Stimulated activated CD4-positive, alpha-beta T cell treated with anti-CD3 and anti-CD28 coated beads, TNF-alpha, amount 100 ng/mL, for 24 hours (primary cell): ENCODE measurements around the gene PCGF3.
A peak's percentile ranks its signal among the peaks of the same experiment; 100 is the strongest.
"Not testable (repeated sequence)": the region's sequence is repeated elsewhere in the genome, so short reads cannot be mapped to it uniquely, and the experiment has no call there.

ENCODE experiments used
- DNase-seq, 3 experiments: peaks; one replicate each; pipeline ENCODE4 v3.0.0-alpha.2; 2020; ENCODE audit warnings: low read depth in 3 of 3

The PCGF3 gene

DNA sequence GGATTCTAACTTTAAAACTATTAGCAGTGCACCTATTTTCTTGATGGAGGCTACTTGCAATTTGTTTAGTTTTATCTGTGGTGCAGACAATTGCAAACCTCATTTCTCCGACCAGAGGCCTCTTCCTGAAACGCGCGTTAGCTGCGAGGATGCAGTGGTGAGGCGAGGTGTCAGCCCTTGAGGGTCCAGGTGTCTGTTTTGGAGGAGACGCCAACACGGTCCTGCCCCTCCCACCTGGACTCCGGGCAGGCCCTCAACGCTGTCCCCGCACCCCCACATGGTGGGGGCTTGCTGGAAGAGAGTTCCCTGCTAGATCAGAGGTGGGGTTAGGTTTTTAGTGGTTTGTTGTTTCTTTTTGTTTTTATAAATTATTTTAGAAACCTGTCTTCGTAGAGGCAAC lies 34.4 kb downstream of the PCGF3 start:
- DNase-seq, result no peak

DNA sequence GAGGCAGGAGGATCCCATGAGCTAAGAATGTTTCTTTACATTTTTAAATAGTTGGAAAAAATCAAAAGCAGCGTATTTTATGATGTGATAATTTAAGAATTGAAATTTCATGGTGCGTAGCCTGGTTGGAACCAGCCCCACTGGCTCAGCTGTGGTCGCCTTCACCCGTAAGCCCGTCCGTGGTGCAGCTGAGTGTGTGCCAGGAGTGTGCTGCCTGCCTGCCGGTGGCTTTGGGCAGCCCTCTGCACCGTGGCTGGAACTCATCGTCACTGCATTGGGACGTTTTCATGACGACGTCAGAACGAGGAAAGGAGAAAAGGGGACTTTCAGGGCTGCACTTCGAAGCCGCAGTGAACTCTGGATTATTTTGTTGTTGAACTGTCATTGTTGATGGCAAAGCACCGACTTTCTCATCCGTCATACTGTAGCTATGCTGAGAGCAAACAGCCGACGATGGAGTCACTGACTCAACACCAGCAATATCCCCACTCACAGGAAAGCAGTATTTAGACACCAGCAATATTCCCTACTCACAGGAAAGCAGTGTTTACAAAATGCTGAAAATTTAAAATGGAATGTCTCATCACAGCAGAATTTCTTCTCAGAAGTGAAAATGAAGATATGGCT lies 35.1 kb downstream of the PCGF3 start:
- no peak for DNase-seq

DNA sequence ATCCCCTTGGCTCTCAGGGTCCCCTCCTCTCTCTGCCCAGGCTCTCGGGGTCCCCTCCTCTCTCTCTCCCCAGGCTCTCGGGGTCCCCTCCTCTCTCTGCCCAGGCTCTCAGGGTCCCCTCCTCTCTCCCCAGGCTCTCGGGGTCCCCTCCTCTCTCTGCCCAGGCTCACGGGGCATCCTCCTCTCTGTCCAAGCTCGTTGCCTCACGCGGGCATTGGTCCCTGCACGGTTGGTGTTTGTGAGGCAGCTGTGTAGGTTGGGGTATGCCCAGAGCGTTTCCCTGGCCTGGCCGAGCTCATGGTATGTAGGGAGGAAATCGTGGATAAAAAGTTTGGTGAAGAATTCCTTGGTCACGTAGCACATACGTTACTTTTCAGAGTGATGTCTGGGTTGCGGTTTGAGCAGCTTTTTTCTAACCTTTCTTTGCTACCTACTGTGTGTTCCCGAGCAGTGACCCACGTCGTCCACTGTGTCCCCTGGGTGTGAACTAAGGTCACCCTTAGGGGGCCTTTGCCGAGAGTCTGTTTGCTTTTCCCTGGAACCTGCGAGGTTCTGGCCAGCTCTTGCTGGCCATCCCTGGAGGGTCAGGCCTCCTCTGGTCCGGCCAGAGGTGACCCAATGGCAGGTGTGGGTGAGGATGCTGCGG lies 36.6 kb downstream of the PCGF3 start:
- DNase-seq, result no peak

DNA sequence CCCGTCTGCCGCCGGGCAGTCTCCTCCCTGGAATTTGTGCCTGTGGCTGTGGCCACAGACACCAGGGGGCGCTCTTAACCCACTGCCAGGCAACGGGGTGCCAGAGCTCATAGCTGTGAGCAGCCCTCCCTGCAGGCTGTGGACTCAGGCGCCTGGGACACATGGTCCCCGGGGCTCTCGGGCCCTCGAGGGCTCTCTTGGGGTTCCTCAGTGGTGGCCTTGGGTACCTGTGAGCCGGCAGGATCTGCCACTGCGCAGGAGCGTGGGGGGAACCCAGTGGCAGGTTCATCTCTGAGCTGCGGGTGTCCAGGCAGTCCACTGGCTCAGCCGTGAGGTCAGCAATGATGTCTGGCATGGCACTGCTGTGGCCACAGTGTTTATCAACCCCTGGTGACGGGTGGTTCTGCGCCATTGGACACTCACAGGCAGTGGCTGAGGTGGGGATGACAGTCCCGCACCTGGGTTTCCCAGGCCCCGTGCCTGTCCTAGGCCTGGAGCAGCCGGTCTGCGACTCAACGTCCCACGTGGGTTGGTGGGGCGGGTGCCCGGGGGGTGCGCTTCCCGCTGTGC lies 37.2 kb downstream of the PCGF3 start:
- DNase-seq, result peak; percentile 58 to 76 (median 71)

DNA sequence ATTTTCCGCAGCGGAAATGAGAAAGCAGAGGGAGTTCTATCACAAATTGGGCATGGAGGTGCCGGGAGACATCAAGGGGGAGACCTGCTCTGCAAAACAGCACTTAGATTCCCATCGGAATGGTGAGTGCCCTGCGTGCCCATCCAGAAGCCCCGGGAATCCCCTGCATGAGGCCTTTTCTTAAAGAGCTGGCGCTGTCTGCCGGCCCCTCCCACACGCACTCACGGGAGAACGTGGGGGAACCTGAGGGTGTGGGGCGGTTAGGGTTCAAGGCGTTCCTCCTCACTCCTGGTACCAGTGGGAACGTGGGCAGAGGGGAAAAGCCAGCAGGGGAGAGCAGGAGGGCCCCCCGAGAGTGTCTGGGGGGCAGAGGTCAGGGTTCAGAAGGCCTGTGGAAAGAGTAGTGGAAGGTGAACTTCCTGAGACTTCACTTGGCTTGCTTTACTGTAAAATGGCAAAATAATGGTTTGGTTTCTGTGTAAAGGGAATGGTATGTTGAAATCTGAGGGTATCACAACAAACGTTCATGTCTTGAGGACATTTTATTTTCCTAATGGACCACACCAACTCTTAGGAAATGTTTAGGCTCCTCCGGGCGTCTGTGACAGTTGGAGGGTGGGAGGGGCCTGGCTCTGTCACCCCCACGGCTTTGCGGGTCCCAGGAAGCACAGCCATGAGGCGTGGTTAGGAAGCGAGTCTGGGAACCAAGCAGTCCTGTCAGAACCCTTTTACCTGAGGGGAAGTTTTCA lies 38.0 kb downstream of the PCGF3 start:
- DNase-seq, result no peak

DNA sequence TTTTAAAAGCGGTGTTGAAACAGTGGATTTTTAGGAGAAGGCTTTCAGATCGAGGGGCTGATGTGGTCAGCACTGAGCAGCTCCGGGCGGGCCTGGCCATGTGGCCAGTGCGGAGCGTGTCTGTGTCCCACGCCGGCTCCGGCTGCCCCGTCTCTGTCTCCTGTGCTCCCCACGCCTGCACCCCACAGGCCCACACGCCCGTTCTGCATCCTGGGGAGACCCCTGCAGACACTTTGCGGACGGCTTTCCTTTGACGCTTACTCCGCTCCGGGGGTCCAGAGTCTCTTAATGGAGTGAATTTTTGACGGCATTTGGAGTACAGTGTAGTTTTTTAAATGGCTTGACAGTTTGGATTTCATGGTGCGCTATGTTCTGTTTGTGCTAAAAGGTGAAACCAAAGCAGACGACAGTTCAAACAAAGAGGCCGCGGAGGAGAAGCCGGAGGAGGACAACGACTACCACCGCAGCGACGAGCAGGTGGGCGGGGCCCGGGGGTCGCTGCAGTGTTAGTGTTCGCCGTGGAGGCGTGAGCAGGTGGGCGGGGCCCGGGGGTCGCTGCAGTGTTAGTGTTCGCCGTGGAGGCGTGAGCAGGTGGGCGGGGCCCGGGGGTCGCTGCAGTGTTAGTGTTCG lies 38.7 kb downstream of the PCGF3 start:
- DNase-seq, result no peak

DNA sequence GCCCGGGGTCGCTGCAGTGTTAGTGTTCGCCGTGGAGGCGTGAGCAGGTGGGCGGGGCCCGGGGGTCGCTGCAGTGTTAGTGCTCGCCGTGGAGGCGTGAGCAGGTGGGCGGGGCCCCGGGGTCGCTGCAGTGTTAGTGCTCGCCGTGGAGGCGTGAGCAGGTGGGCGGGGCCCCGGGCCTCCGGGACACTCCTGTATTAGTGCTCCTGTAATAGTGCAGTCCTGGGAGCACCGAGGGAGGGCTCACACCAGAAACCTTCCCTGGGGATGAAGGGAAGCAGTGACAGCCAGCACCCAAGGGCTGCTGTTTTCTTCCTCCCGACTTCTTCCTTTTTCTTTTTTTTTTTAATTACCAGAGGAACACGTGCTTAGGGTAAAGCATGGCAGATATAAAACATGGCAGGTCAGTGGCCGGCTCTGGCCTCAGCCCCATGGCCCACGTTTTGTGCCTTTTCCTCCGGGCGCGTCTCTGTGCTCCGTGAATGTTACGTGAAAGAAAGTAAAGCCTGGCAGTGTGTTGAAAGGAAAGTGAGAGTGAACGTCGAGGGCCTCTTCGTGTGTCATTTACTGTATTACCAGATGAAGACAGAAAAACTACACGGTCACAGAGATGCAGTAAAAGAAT lies 42.0 kb downstream of the PCGF3 start:
- no peak for DNase-seq

DNA sequence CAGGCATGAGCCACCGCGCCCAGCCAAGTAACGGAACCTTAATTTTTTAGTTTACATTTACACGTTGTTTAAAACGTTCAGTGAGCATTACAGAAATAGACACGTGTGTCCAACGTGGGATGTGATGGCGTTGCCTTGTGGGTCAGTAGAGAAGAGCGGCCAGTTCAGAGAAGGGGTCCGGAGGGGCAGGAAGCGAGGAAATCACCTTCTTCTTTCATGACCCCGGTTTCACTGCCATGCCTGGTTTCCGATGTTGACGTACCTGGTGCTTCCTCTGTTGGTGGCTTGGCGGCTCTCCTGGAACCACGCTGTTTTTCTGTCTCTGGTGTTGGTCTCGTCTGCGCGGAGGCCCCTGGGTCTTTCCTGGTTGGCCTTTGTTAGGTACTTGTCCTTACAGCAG lies 42.8 kb downstream of the PCGF3 start:
- DNase-seq, result no peak

DNA sequence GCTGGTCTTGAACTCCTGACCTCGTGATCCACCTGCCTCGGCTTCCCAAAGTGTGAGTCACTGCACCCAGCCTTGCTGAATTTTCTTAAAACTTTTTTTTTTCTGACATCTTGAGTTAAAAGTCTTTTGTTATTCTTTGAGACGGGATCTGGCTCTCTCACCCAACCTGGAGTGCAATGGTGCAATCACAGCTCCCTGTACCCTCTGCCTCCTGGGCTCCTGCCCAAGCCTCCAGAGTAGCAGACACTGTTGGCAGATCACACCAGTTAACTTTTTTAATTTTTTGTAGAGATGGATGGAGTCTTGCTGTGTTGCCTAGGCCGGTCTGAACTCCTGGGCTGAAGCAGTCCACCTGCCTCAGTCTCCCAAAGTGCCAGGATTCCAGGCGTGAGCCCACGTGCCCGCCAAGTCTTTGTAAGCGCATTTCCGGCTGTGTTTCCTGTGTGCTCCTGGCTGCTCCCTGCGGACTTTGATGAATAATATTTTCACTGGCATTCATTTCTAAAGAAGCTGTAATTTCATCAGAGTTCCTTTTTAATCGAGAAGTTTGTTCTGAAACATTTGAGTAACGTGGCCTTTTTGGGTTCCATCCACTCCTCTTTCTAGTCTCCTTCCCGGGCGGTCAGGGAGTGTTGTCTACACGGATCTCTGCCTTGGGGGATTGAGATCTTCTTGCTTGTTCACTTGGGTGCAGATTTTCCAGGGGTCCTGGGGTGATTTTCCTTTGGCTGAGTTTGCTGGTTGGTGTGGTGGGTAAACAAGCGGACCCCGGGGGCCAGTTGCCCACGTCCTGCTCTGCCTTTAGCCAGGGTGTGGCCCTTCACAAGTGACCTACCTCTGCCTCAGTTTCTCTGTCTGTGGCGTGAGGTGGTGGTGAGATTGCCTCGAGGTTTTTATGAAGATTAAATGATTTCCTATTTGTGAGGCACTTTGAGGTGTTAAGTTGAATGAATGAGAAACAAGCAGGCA lies 44.4 kb downstream of the PCGF3 start:
- DNase-seq, result no peak

DNA sequence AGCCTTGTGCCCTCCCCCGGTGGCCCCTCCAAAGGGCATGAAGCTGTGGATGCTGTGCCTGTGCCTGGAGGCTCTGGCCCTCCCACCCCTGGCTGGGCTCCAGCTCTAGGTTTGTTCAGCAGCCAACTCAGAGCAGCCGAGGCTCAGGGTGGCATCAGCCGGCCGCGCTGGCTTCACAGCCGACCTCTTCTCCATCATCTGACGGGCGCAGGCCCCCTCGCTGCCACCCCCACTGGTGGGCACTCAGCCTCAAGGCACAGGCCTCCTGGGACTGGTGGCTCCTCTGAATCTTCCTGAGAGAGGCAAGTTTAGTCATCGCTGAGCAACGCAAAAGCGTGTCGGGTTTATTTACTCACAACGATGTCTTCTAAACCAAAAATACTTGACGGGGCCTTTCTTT lies 46.0 kb downstream of the PCGF3 start:
- no peak for DNase-seq

DNA sequence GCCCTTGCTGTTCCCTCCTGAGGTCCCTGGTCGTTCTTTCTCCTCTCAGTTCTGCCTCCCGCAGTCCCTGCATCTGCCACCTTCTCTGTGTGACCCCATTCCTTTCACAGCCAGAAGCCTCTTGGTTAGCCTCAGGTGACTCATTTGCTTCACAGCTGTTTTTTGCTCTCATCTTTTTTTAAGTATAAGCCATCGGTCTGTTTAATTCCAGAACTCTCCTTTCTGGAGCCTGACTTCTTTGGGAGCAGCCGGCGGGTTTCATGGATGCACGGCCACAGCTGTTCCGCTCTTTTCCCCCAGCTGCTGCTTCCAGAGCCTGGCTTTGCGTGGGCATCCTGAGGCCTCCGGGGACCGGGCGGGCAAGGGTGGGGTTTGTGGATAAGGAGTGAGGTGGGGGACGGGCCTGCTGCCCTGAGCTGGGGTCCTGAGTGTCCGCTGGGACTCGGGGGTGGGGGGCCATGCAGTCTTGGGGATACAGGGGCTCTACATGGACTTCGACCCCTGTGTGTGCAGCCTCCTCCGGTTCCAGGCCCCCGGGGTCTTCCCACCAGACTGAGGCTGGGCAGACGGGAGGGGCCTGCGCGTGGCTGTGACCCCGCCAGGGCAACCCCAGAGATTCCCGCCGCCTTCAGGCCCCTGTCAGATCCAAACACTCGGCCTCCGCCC lies 46.7 kb downstream of the PCGF3 start:
- no peak for DNase-seq

DNA sequence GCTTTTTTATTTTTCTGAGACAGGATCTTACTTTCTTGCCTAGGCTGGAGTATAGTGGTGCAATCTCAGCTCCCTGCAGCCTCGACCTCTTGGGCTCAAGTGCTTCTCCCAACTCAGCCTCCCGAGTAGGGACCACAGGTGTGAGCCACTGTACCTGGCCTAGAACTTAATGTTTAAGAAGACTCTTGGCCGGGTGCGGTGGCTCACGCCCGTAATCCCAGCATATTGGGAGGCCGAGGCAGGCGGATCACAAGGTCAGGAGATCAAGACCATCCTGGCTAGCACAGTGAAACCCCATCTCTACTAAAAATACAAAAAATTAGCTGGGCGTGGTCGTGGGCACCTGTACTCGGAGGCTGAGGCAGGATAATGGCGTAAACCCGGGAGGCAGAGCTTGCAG lies 47.6 kb downstream of the PCGF3 start:
- not testable (repeated sequence) for DNase-seq

DNA sequence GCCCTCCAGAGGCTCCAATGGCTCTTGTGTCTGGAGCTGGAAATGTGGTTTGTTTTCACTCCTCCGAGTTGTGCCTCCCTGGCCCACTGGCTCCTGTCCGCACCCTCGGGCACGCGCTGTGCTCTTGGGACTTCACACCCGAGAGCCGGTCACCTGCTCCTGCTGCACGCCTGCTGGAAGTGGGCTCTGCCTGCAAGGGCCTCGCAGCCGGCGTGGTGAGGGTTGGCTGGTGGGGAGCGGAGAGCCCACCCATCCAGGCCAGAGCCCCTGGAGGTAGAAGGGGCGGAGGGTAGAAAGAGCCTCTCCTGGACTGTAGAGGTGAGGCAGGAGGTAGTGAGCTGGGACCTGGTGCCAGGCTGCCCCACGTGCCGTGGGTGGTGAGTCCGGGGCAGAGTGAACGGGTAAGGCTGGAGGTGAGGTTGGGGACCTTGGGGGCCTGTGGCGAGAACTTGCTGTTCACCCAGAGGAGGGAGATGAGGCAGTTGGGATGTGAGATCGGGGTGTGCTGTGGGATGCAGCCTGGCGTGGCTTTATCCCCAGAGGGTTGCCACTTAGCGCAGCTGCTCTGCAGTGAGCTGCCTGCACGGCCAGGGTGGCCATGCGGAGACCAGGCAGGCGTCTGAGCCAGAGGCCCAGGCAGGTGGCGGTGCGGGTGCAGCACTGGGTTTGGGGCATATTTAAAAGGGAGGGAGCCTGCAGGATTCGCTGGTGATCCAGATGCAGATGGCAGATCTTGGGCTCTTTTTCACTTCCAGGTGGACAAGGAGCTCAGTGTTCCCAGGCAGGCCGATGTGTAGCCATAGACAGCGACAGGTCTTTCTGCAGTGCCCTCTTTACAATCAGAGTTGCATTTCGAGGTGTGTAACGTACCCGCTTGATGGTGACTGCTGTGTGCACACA lies 48.8 kb downstream of the PCGF3 start:
- DNase-seq, result no peak

DNA sequence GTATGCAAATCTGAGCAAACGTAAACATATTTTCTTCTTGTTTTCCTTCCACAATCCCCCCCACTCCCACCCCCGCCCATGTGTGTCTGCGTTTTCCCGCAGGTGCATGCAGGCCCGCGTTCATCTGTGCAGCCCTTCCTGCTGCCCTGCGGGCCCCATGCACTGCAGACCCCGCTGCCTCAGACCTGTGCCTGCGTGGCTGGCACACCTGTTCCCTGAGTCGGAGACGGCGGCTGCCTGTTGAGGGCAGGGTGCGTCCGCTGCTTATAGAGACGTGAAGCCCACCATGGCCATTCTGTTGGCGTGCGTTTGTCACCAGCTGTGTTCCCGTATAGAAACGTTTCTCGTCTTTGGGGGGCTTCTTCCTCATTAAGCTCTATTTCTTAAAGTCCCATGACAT lies 51.5 kb downstream of the PCGF3 start:
- DNase-seq, result no peak

DNA sequence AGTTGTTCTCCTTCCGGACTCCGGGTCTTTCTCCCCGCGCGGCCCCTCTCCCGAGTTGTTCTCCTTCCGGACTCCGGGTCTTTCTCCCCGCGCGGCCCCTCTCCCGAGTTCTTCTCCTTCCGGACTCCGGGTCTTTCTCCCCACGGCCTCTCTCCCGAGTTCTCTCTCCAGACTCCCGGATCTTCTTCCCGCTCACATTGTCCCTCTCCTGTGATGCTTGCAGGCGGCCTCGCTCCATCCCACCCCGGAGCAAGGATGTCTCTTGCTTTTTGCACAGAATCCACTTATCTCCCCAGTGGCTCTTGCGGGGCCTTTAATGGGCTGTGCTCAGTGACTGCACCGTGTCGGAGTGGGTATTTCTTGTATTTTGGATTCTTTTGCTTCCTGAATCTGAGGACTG lies 54.2 kb downstream of the PCGF3 start:
- DNase-seq, result not testable (repeated sequence)

DNA sequence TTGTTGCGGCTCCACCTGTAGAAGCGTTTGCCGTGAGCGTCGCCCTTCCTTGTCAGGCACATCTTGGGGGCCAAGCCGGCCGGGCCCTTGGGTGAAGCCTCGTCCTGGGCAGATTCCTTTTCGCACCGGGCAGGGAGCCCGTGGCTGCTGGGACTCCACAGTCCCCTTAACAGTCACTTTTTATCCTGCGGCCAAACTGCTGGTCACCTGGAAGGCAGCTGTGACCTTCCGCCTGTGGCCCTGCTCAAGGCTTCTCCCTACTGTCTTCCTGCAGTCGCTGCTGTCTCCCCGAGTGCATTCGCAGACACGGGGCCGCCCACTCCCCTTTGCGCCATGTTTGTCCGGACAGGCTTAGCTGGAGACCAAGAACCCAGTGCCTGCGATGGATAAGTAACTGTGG lies 55.0 kb downstream of the PCGF3 start:
- DNase-seq, result no peak

DNA sequence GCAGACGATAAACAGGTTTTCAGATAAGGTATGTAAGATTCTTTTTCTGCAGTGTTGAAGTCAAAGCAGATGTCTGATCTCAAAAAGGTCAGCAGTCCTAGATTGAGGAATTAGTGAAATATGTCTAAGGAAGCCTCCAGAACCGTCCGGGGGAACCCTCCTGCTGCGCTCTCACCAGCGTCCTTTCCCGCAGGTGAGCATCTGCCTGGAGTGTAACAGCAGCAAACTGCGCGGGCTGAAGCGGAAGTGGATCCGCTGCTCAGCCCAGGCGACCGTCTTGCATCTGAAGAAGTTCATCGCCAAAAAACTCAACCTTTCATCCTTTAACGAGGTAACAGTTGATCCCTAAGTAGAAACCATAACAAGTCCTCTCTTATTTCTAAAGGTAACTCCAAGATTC lies 55.5 kb downstream of the PCGF3 start:
- no peak for DNase-seq

DNA sequence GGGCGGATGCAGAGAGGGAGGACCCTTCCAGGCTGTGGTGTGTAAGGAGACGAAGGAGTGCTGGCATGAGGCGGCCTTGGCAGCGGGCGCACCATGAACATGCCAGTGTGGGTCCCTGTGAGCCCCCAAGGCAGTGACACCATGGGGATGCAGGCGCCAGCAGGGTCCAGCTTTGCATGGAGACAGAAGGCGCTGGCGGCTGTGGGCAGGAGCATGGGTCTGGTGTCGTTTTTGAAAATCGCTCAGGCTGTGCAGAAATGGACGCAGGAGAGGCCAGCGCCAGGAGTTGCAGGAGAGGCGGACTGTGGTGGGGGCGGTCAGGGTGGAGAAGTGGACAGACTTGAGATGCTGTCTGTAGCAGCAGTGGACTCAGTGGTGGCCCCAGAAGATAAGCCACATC lies 56.1 kb downstream of the PCGF3 start:
- no peak for DNase-seq
